HG03432 (cell line): ENCODE results near the gene VPS41.

ENCODE experiments used
- ATAC-seq: cut with Tn5 transposase; IDR thresholded peaks from one replicate; pipeline ENCODE4 v1.9.1; 2021; ENCODE audit warnings: mild to moderate bottlenecking, moderate library complexity; ENCODE audit not compliant: unreplicated experiment

VPS41 gene

GRCh38 chr7:38907066-38907465 lies 1.9 kb downstream of the VPS41 start:
- no peak for ATAC-seq

GRCh38 chr7:38905056-38905759 lies 3.8 kb downstream of the VPS41 start:
- ATAC-seq: peak; percentile 56

GRCh38 chr7:38903057-38903456 lies 5.9 kb downstream of the VPS41 start:
- ATAC-seq: no peak

- ATAC-seq: no peak
These were observed 6.5 kb downstream of the VPS41 start for GRCh38 chr7:38902449-38902848.

GRCh38 chr7:38893061-38893460 lies 15.9 kb downstream of the VPS41 start:
- ATAC-seq: no peak

- ATAC-seq: no peak
These were observed 18.4 kb downstream of the VPS41 start for GRCh38 chr7:38890597-38890996.

GRCh38 chr7:38889872-38890432 lies 19.0 kb downstream of the VPS41 start:
- ATAC-seq: no peak

GRCh38 chr7:38889079-38889478 lies 19.9 kb downstream of the VPS41 start:
- ATAC-seq: no peak

GRCh38 chr7:38886265-38886664 lies 22.7 kb downstream of the VPS41 start:
- no peak for ATAC-seq

- no peak for ATAC-seq
These were observed 25.3 kb downstream of the VPS41 start for GRCh38 chr7:38883706-38884105.

GRCh38 chr7:38881947-38882684 lies 26.9 kb downstream of the VPS41 start:
- ATAC-seq: no peak

- no peak for ATAC-seq
These were observed 28.0 kb downstream of the VPS41 start for GRCh38 chr7:38881015-38881414.

- ATAC-seq: no peak
These were observed 28.5 kb downstream of the VPS41 start for GRCh38 chr7:38880454-38880853.

GRCh38 chr7:38880035-38880434 lies 29.0 kb downstream of the VPS41 start:
- ATAC-seq: no peak

GRCh38 chr7:38878694-38879457 lies 30.1 kb downstream of the VPS41 start:
- no peak for ATAC-seq

- no peak for ATAC-seq
These were observed 35.6 kb downstream of the VPS41 start for GRCh38 chr7:38873433-38873832.

GRCh38 chr7:38872202-38872601 lies 36.8 kb downstream of the VPS41 start:
- no peak for ATAC-seq

- no peak for ATAC-seq
These were observed 38.8 kb downstream of the VPS41 start for GRCh38 chr7:38870147-38870546.

- no peak for ATAC-seq
These were observed 45.2 kb downstream of the VPS41 start for GRCh38 chr7:38863601-38864291.

GRCh38 chr7:38862666-38863065 lies 46.3 kb downstream of the VPS41 start:
- no peak for ATAC-seq
